DOHH2 (cell line): ENCODE measurements around the gene RIPOR2.

Experiments
- H3F3A ChIP-seq: fragments of 200-600 bp; sonication (generic), shearing (Covaris generic); 2 replicates; pipeline ENCODE4 v1.6.0; 2016; ENCODE audit warnings: antibody characterized with exemption, mild to moderate bottlenecking; ENCODE audit not compliant: control insufficient read depth, insufficient read depth
- H3K27ac ChIP-seq: fragments of 200-600 bp; sonication (generic); 2 replicates; pipeline ENCODE4 v1.5.1; 2014; ENCODE audit warnings: low read depth, mild to moderate bottlenecking, low read length, moderate library complexity
- H3K27me3 ChIP-seq: fragments of 200-600 bp; sonication (generic); 2 replicates; pipeline ENCODE4 v1.6.1; 2014; ENCODE audit warnings: mild to moderate bottlenecking, low read length, mixed read lengths; ENCODE audit not compliant: control insufficient read depth
- H3K36me3 ChIP-seq: fragments of 200-600 bp; sonication (generic); 2 replicates; pipeline ENCODE4 v1.6.1; 2014; ENCODE audit warnings: mild to moderate bottlenecking, low read length, moderate library complexity, mixed read lengths; ENCODE audit not compliant: control insufficient read depth
- H3K4me1 ChIP-seq: fragments of 200-600 bp; sonication (generic); 2 replicates; pipeline ENCODE4 v1.6.1; 2014; ENCODE audit warnings: mild to moderate bottlenecking, low read length, mixed read lengths; ENCODE audit not compliant: control insufficient read depth
- H3K4me2 ChIP-seq: fragments of 200-600 bp; sonication (generic); 2 replicates; pipeline ENCODE4 v1.6.0; 2014; ENCODE audit warnings: mild to moderate bottlenecking, low read length, moderate library complexity
- H3K4me3 ChIP-seq: fragments of 200-600 bp; sonication (generic); 2 replicates; pipeline ENCODE4 v1.5.1; 2014; ENCODE audit warnings: mild to moderate bottlenecking, low read length, mixed read lengths
- H3K79me2 ChIP-seq: fragments of 200-600 bp; sonication (generic); 2 replicates; pipeline ENCODE4 v1.6.1; 2014; ENCODE audit warnings: mild to moderate bottlenecking, low read length, mixed read lengths; ENCODE audit not compliant: control insufficient read depth
- H3K9me2 ChIP-seq: fragments of 200-600 bp; sonication (generic); replicated peaks from 2 replicates; pipeline ENCODE4 v1.6.1; 2014; ENCODE audit warnings: mild to moderate bottlenecking, low read length, mixed read lengths; ENCODE audit not compliant: control insufficient read depth
- H3K9me3 ChIP-seq: fragments of 200-600 bp; sonication (generic); 2 replicates; pipeline ENCODE4 v1.6.1; 2014; ENCODE audit warnings: antibody characterized with exemption, low read length, mixed read lengths; ENCODE audit not compliant: control insufficient read depth, insufficient read depth
- H4K20me1 ChIP-seq: fragments of 200-600 bp; sonication (generic); 2 replicates; pipeline ENCODE4 v1.6.0; 2014; ENCODE audit warnings: low read depth, mild to moderate bottlenecking, antibody characterized with exemption, low read length, moderate library complexity; ENCODE audit not compliant: control insufficient read depth, insufficient read depth
- EZH2phosphoT487 ChIP-seq: fragments of 200-600 bp; sonication (generic); IDR thresholded peaks from 2 replicates; pipeline ENCODE4 v1.6.1; 2017; ENCODE audit warnings: borderline replicate concordance, mild to moderate bottlenecking, antibody characterized with exemption, low read length, moderate library complexity, mixed read lengths
- TF ChIP-seq, protein P1 (sequence below): fragments of 200-600 bp; sonication (generic); IDR thresholded peaks from one replicate; pipeline ENCODE4 v1.5.1; 2014; ENCODE audit warnings: antibody characterized with exemption, mild to moderate bottlenecking, low read depth, low read length; ENCODE audit not compliant: poor library complexity, severe bottlenecking

The RIPOR2 gene

DNA sequence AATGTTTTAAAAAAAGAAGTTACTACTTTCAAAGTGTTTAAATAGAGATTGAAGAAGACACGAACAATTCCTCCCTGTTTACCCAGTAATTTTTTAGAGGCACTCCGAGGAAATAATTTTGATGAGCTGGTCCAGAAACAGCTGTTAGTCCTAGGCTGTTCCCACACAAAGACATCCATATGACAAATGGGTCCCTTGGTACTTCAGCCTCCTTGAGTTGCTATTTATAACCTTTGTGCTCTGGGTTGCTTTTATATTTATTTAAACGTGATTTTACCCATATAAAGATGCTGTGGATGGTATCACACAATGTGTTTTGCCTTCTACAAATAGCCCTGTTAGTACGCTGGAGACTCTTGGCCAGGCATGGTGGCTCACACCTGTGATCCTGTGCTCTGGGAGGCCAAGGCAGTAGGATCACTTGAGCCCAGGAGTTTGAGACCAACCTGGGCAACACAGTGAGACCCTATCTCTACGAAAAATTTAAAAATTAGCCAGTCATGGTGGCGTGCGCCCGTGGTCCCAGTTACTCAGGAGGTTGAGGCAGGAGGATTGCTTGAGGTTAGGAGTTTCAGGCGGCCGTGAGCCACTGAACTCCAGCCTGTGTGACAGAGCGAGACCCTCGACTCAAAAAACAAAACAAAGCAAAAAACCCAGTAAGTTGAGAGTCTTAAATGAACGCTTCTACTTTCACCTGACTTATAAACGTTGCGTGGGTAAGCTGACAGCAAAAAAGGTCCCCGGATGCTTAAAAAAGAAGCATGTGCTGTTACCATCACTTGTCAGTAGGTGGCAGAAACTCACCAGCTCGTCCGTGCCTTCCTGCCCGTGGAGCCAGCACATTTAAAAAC is 80.1 kb downstream of the RIPOR2 start:
- H3K27ac ChIP-seq: peak overlapping the region; percentile 96
- peak overlapping the region; percentile 87 for H3K4me2 ChIP-seq
- H3K79me2 ChIP-seq: peaks cover 5% of the 10 kb centered on the region
- H3K9me3 ChIP-seq: no peaks in the 10 kb centered on the region
- peaks cover 36% of the 10 kb centered on the region for H3F3A ChIP-seq
- peaks cover 88% of the 10 kb centered on the region for H3K36me3 ChIP-seq
- H3K9me2 ChIP-seq: no peaks in the 10 kb centered on the region
- H3K4me3 ChIP-seq: no peak overlapping the region
- no peaks in the 10 kb centered on the region for H3K27me3 ChIP-seq
- H4K20me1 ChIP-seq: no peaks in the 10 kb centered on the region
- no peak for TF ChIP-seq EZH2phosphoT487
- TF ChIP-seq, protein P1, sequence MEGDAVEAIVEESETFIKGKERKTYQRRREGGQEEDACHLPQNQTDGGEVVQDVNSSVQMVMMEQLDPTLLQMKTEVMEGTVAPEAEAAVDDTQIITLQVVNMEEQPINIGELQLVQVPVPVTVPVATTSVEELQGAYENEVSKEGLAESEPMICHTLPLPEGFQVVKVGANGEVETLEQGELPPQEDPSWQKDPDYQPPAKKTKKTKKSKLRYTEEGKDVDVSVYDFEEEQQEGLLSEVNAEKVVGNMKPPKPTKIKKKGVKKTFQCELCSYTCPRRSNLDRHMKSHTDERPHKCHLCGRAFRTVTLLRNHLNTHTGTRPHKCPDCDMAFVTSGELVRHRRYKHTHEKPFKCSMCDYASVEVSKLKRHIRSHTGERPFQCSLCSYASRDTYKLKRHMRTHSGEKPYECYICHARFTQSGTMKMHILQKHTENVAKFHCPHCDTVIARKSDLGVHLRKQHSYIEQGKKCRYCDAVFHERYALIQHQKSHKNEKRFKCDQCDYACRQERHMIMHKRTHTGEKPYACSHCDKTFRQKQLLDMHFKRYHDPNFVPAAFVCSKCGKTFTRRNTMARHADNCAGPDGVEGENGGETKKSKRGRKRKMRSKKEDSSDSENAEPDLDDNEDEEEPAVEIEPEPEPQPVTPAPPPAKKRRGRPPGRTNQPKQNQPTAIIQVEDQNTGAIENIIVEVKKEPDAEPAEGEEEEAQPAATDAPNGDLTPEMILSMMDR: peak; percentile 78
- peaks cover 53% of the 10 kb centered on the region for H3K4me1 ChIP-seq

- Histone ChIP-seq H3F3A (peaks cover 26% of the 10 kb centered on the region), H3K4me3 (no peak overlapping the region), H3K27me3 (no peaks in the 10 kb centered on the region), H3K9me2 (no peaks in the 10 kb centered on the region), H3K27ac (no peak overlapping the region), H3K9me3 (no peaks in the 10 kb centered on the region), H3K4me1 (peaks cover 39% of the 10 kb centered on the region), H3K36me3 (peaks cover 88% of the 10 kb centered on the region), H3K4me2 (no peak overlapping the region), H3K79me2 (peaks cover 5% of the 10 kb centered on the region), H4K20me1 (no peaks in the 10 kb centered on the region)
- TF ChIP-seq, protein P1: no peak
- TF ChIP-seq EZH2phosphoT487: no peak
Observed at GRCh38 chr6:24854077-24854666, 81.6 kb downstream of the RIPOR2 start.

DNA sequence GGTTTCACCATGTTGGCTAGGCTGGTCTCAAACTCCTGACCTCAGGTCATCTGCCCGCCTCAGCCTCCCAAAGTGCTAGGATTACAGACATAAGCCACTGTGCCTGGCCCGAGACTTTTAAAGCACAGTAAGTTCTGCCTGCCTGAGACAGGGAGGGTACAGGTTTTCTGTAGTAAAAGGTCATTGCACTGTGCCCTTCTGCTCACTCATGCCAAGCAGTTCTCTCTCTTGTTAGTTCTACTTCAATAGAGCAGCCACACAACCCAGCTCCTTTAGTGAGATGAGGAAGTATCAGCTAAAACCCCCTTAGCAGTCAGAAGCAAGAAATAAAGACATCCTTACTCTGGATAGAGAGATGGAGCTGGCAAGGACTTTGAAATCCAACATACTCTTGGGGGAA is 84.7 kb downstream of the RIPOR2 start:
- no peak overlapping the region for H3K27ac ChIP-seq
- no peaks in the 10 kb centered on the region for H3K9me3 ChIP-seq
- H3K36me3 ChIP-seq: peaks cover 90% of the 10 kb centered on the region
- no peaks in the 10 kb centered on the region for H3K9me2 ChIP-seq
- peaks cover 3% of the 10 kb centered on the region; the same call in 1 of the 2 replicates for H3F3A ChIP-seq
- no peak overlapping the region for H3K4me3 ChIP-seq
- peaks cover 8% of the 10 kb centered on the region for H3K4me1 ChIP-seq
- TF ChIP-seq, protein P1: no peak
- no peak for TF ChIP-seq EZH2phosphoT487
- peaks cover 5% of the 10 kb centered on the region for H3K79me2 ChIP-seq
- no peaks in the 10 kb centered on the region for H4K20me1 ChIP-seq
- no peaks in the 10 kb centered on the region for H3K27me3 ChIP-seq
- no peak overlapping the region for H3K4me2 ChIP-seq
